Activated naive CD4-positive, alpha-beta T cell treated with anti-CD3 and anti-CD28 coated beads, Interleukin-2, amount 10 ng/mL, durations not matched to agents 7 days and 5 days (primary cell): ENCODE results near the gene RHEB.

ENCODE experiments used
- CTCF ChIA-PET: fragments of 350-600 bp; sonication (Branson Sonifier 250); formaldehyde crosslinking; loops from one replicate; lab custom pipeline; 2021; ENCODE audit warnings: antibody characterized with exemption; lab: Charles Lee
- DNase-seq: peaks from one replicate; pipeline ENCODE4 v3.0.0-alpha.2; 2020
- H3K27ac Mint-ChIP-seq: one replicate; pipeline ENCODE4 v1.8.0; 2021; ENCODE audit warnings: mild to moderate bottlenecking, moderate library complexity, mixed read lengths
- H3K27me3 Mint-ChIP-seq: one replicate; pipeline ENCODE4 v1.8.0; 2021; ENCODE audit warnings: mild to moderate bottlenecking, mixed read lengths
- H3K36me3 Mint-ChIP-seq: one replicate; pipeline ENCODE4 v1.8.0; 2021; ENCODE audit warnings: mixed read lengths
- H3K4me1 Mint-ChIP-seq: one replicate; pipeline ENCODE4 v1.8.0; 2021; ENCODE audit warnings: mixed read lengths
- H3K4me3 Mint-ChIP-seq: one replicate; pipeline ENCODE4 v1.8.0; 2021; ENCODE audit warnings: mild to moderate bottlenecking, moderate library complexity, mixed read lengths
- H3K9me3 Mint-ChIP-seq: one replicate; pipeline ENCODE4 v1.8.0; 2021; ENCODE audit warnings: mixed read lengths

The RHEB gene

DNA sequence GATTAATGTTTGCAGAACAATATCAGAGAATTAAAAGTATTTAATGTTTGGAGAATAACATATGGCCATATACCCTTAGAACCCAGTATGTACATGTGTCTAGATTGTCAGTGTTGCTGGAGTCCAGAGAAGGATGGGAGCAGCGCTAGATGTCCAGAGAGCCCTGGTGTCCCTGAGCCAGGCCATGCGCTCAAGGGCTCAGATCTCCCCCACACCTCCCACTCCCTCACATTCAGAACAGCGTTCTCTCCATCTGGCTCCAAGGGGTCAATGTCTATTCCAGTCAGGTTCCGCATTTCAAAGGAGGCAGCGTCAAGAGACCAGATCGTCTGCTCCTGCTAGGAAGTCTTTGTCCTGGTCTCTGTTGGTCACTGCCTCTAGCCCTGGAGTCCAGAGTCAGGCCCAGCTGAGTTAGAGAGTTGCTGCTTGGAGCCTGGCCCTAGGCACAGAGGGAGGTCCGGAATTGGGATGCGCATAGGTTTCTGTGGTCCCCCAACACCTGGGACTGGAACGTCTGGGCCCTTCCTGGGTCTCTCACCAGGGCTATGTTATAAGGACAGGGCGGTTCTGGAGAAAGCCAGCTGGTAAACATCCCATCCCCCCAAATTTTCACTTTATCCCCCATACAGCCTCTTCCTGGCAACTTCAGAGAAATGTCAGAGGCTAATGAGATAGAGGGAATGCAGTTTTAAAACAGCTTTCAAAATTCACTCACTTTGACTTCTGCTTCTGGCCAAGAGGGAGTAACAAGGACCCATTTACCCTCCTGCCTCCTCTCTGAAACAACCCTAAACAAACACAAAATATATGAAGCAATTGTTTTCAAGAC lies 103.4 kb downstream of the RHEB start:
- Mint-ChIP-seq H3K9me3 (peaks cover 8% of the 10 kb centered on the region), H3K36me3 (no peaks in the 10 kb centered on the region), H3K27me3 (peaks cover 65% of the 10 kb centered on the region), H3K4me3 (no peak overlapping the region), H3K27ac (no peak overlapping the region), H3K4me1 (peaks cover 4% of the 10 kb centered on the region)
- DNase-seq = no peak
- CTCF ChIA-PET = interaction anchor here (0.9 to 1.2 kb wide), 2 partner anchors 34 to 172 kb away, joined by 3 to 4 read pairs; no protein-coding TSS in a partner anchor
